Activated naive CD8-positive, alpha-beta T cell treated with anti-CD3 and anti-CD28 coated beads for 36 hours (primary cell): ENCODE results near the gene SDK1. TPM values are rescaled to one million over a fixed set of nuclear protein-coding genes. Genes with fewer than 3 reads are reported as not detected.

Source experiments
- DNase-seq: peaks from one replicate; pipeline ENCODE4 v3.0.0; 2021
- H3K27ac Mint-ChIP-seq: one replicate; pipeline ENCODE4 v1.8.0; 2022; ENCODE audit warnings: mild to moderate bottlenecking, moderate library complexity, mixed read lengths
- H3K27me3 Mint-ChIP-seq: one replicate; pipeline ENCODE4 v1.8.0; 2022; ENCODE audit warnings: mild to moderate bottlenecking, mixed read lengths
- H3K36me3 Mint-ChIP-seq: one replicate; pipeline ENCODE4 v1.8.0; 2021; ENCODE audit warnings: mild to moderate bottlenecking, mixed read lengths
- H3K4me1 Mint-ChIP-seq: one replicate; pipeline ENCODE4 v1.8.0; 2021; ENCODE audit warnings: mixed read lengths
- H3K4me3 Mint-ChIP-seq: one replicate; pipeline ENCODE4 v1.8.0; 2022; ENCODE audit warnings: mild to moderate bottlenecking, moderate library complexity, mixed read lengths
- H3K9me3 Mint-ChIP-seq: one replicate; pipeline ENCODE4 v1.8.0; 2022; ENCODE audit warnings: mixed read lengths
- total RNA-seq, 2 experiments: library from RNA; stranded (reverse); gene quantifications; one replicate each; pipeline ENCODE4 v1.2.3, GENCODE V29; 2021

SDK1 gene
- total RNA-seq, 2 experiments from 2014 or later: 0.49 to 0.54 TPM

DNA sequence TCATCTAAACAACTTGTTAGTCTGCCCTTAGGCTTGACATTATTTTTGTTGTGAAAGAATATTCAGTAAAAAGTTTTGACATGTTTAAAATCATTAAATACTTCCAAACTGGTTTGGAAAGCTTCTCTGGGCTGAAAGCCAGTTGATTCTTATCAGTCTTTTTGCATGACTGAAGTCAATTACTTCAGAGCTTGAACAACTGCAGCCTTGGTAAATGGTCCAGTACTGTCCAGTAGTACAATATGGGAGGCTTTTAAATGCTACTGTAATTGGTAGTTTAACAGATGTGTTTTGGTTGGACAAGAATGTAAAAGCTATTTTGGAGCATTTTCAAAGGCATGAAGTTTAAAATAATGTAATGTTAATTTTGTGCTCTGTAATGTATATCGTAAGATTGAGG, 103.4 kb downstream of the SDK1 start:
- Mint-ChIP-seq H3K4me3 (no peak overlapping the region), H3K9me3 (no peaks in the 10 kb centered on the region), H3K4me1 (peaks cover 9% of the 10 kb centered on the region), H3K36me3 (no peaks in the 10 kb centered on the region), H3K27ac (no peak overlapping the region), H3K27me3 (peaks cover 9% of the 10 kb centered on the region)
- DNase-seq: no peak

DNA sequence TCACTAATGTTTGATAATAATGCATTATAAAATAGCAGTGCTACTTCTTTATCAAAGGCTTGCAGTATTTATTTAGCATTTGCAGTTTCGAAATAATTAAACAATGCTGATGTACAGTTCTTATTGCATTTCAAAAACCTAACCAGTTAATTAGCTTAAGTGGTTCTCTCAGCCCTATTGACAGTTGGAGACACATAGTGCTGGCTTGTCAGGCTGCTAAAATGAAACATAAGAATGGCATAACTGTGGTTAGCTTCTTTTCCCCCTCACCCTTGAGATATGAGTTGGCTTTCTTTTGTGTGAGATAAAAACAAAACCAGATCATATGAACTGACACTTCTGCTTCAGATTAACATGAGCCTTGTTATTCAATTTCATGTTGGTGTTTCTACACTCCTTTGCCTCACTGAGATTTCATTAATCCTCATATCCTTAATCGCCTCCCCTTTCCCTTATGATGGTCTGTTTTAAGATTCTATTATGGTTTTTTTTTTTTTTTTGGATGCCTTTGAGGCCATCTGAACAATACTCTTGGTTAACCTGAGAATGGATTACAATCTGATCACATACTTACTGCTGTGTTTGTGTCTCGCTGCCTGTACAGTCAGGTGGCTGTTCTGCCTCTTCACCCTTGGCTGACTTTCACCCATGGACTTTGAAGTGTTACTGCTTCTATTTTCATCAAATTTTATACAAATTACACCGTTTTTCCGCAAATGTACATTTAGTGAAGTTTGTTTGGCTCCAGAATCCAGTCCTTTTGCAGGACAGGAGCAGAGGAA, 108.0 kb downstream of the SDK1 start:
- no peak for DNase-seq
- Mint-ChIP-seq H3K9me3 (no peaks in the 10 kb centered on the region), H3K4me1 (peaks cover 12% of the 10 kb centered on the region), H3K36me3 (no peaks in the 10 kb centered on the region), H3K27ac (no peak overlapping the region), H3K27me3 (peaks cover 9% of the 10 kb centered on the region), H3K4me3 (no peak overlapping the region)

DNA sequence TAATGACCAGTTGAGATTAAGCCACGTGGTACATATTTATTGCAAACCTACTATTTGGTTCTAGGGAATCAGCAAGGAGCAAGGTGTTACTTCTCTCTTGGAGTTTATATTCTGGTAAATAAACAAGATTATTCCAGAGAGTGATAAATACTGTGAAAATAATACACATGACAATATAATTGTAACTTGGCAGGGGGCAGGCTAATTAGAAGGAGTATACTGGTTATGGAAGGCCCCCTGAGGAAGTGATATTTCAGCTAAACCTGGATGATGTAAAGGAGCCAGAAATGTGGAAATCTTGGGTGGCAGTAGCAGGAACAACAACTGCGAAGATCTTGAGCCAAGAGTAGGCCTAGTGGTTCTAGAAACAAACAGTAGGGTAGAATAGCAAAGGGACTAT, 111.8 kb downstream of the SDK1 start:
- no peaks in the 10 kb centered on the region for H3K9me3 Mint-ChIP-seq
- no peak for DNase-seq
- H3K4me3 Mint-ChIP-seq: no peak overlapping the region
- peaks cover 12% of the 10 kb centered on the region for H3K4me1 Mint-ChIP-seq
- H3K36me3 Mint-ChIP-seq: no peaks in the 10 kb centered on the region
- H3K27ac Mint-ChIP-seq: no peak overlapping the region
- no peaks in the 10 kb centered on the region for H3K27me3 Mint-ChIP-seq

DNA sequence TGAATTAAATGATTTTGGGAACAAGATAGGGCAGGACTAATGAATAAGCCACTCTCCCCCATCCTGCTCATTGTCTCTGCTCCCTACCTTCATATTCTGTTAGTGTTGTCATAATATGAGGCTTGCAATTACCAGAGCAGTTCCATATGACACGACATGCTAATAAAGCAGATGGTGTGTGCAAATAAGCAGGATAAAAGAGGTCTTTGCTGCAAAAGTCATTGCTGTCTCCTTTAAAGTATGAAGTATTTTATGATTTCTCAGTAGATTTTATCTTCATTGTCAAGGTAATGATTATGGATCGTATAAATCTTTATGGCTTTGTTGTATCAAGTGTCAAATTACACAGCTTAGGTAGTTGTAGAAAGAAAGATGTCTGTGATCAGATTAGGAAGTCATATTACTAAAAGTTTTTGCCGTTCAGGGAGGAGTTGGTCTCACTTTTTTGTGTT, 114.8 kb downstream of the SDK1 start:
- no peaks in the 10 kb centered on the region for H3K4me1 Mint-ChIP-seq
- no peak overlapping the region for H3K27ac Mint-ChIP-seq
- no peak for DNase-seq
- no peaks in the 10 kb centered on the region for H3K27me3 Mint-ChIP-seq
- H3K9me3 Mint-ChIP-seq: no peaks in the 10 kb centered on the region
- no peak overlapping the region for H3K4me3 Mint-ChIP-seq
- H3K36me3 Mint-ChIP-seq: no peaks in the 10 kb centered on the region

DNA sequence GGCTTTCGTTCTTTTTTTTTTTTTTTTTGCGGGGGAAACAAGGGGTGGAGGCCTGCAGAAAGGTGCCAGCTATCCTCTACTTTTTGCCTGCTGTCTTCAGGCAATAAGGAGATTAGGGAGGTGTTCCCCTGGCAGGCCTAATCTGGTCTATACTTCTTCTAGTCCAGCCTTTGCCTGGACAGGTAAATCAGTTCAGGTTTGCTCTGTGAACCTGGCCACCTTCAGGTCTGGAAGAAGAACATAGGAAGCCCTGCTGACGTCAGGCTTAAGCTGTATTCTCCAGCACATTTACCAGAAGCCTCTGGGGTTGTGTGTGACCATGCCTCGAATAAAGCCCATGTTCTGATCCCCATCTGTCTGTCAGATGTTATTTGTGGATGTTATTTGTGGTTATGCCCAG, 115.4 kb downstream of the SDK1 start:
- no peak overlapping the region for H3K4me3 Mint-ChIP-seq
- no peak overlapping the region for H3K27ac Mint-ChIP-seq
- no peaks in the 10 kb centered on the region for H3K27me3 Mint-ChIP-seq
- peaks cover under 1% of the 10 kb centered on the region for H3K9me3 Mint-ChIP-seq
- no peaks in the 10 kb centered on the region for H3K4me1 Mint-ChIP-seq
- DNase-seq: no peak
- H3K36me3 Mint-ChIP-seq: no peaks in the 10 kb centered on the region

DNA sequence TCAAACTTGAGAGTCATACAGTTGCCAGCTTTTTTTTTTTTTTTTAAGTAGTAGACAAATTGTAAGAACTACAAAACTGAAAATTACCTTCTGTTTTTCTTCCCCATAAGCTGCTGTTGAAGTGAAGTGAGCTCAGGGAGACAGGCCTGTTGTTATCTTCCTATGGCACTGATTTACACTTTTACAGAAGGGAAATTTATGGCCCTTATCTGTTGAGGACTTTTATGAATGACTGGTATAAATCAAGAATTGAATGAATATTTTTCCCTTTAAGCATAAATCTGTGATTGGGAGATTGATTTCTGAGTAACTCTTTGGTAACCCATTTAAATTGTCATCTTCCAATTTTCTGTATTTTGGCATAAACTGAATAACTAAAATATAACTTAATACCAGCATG, 124.0 kb downstream of the SDK1 start:
- Mint-ChIP-seq H3K9me3 (peaks cover 10% of the 10 kb centered on the region), H3K4me1 (no peaks in the 10 kb centered on the region), H3K27ac (no peak overlapping the region), H3K4me3 (no peak overlapping the region), H3K36me3 (peaks cover 5% of the 10 kb centered on the region), H3K27me3 (no peaks in the 10 kb centered on the region)
- no peak for DNase-seq

DNA sequence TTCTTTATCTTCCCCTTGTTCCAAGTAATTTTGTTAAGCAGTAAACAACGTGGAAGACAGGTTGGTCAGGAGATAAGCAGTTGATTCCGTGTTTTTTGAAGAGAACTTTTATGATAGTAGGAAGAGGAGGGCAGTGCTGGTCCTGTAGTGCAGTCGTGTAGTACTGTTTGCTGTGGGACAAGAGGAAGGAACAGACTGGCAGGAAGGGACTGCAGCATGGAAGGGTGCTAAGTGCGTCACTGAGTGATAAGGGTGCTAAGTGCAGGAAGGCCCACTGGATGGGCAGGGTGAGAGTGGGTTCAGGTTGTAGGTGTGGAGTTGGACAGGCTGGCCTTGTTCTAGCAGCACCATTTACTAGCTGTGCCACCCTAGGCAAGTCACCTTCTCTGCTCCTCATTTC, 125.0 kb downstream of the SDK1 start:
- H3K4me1 Mint-ChIP-seq: no peaks in the 10 kb centered on the region
- no peak for DNase-seq
- H3K27me3 Mint-ChIP-seq: no peaks in the 10 kb centered on the region
- peaks cover 10% of the 10 kb centered on the region for H3K9me3 Mint-ChIP-seq
- H3K4me3 Mint-ChIP-seq: no peak overlapping the region
- H3K36me3 Mint-ChIP-seq: peaks cover 5% of the 10 kb centered on the region
- no peak overlapping the region for H3K27ac Mint-ChIP-seq

DNA sequence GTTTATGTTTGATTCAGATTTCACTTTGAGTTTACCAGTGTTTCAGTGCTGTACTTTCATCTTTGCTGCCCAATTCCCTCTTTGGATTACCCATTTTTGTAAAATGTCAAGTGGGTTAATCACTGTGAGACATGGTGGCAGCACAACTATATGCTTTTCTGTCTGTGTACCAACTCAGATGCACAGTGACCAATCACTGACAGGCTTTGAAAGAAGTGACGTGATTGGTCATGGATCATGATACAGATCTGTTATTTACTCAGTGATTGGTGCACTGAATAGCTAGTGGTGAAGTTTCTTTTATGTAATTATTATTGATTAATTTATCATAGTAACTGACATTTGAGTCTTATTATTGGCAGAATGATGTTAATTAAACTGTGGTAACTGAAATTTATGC, 126.9 kb downstream of the SDK1 start:
- peaks cover 1% of the 10 kb centered on the region for H3K9me3 Mint-ChIP-seq
- H3K4me1 Mint-ChIP-seq: no peaks in the 10 kb centered on the region
- no peaks in the 10 kb centered on the region for H3K27me3 Mint-ChIP-seq
- DNase-seq: no peak
- no peaks in the 10 kb centered on the region for H3K36me3 Mint-ChIP-seq
- H3K4me3 Mint-ChIP-seq: no peak overlapping the region
- H3K27ac Mint-ChIP-seq: no peak overlapping the region

DNA sequence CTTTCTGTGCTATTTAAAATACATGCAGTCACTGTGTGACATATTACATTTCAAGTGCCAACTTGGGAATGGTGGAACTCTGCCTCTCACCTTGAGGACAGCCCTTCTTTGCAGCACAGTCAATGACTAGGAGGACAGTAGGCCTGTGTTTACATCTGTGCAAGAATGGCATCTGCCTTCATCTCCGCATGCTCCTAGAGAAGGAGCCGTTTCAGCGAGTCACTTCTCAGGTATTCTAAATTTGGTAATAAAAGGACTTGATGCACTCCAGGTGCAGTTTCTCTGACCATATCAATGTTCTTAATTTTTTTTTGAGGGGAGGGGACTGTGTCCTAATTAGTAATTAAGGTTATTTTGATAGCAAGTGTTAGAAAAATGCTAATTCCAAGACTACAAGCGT, 128.9 kb downstream of the SDK1 start:
- Mint-ChIP-seq H3K27ac (no peak overlapping the region), H3K36me3 (no peaks in the 10 kb centered on the region), H3K4me1 (no peaks in the 10 kb centered on the region), H3K27me3 (no peaks in the 10 kb centered on the region), H3K9me3 (no peaks in the 10 kb centered on the region), H3K4me3 (no peak overlapping the region)
- no peak for DNase-seq

DNA sequence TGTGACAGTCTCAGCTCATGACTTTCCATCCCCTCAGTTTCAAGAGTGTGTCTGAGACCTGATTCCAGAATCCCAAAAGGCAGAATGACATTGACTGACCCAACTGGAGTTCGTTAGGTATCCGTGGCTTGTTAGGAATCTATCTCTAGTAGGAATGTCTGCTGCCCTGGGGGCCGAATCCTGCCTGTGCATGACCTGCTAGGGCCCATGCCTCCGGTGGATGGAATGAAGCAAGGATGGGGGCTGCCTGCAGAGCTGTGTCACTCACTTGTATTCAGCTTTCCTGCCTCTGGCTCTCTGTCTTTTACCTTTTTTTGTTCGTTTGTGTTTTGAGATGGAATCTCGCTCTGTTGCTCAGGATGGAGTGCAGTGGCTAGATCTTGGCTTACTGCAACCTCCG, 129.5 kb downstream of the SDK1 start:
- Mint-ChIP-seq H3K27me3 (no peaks in the 10 kb centered on the region), H3K4me3 (no peak overlapping the region), H3K4me1 (no peaks in the 10 kb centered on the region), H3K27ac (no peak overlapping the region), H3K36me3 (no peaks in the 10 kb centered on the region), H3K9me3 (no peaks in the 10 kb centered on the region)
- DNase-seq: no peak

DNA sequence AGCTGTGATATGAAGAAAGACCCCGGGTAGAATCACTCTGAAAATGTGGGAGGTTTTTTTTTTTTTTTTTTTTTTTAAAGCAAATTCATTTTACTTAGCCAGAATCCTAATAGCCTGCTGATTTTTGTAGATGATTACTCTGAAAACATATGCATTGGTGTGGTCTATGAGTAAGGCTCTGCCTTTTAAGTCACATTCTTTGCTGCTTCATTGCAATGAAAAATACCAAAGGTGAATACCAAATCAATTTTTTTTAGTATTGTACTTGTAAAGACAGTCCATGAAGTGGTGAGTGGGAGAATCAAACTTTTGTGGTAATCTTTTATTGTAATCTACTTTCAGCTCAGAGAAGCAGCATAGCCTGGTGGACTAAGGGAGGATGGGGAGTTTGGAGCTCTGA, 130.3 kb downstream of the SDK1 start:
- DNase-seq: no peak
- no peak overlapping the region for H3K27ac Mint-ChIP-seq
- H3K36me3 Mint-ChIP-seq: no peaks in the 10 kb centered on the region
- no peaks in the 10 kb centered on the region for H3K27me3 Mint-ChIP-seq
- H3K4me3 Mint-ChIP-seq: no peak overlapping the region
- H3K4me1 Mint-ChIP-seq: no peaks in the 10 kb centered on the region
- H3K9me3 Mint-ChIP-seq: no peaks in the 10 kb centered on the region

DNA sequence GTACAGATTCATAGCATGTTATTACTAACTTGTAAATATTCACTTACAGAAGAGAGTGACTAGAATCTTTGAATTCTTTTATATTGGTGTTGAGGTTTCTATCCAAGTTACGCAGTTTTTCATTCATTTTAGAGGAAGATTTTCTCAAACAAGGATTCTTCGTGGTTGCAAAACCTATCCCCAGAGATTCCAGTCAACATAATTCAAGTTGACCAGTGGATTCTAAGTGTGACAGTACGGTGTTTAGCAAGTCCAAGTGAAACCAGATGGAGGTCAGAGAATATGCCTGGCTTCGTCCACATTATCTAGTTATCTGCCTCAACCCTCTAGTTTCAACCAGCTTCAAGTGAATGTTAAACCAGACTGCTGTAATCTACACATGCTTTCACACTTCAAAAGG, 131.9 kb downstream of the SDK1 start:
- no peaks in the 10 kb centered on the region for H3K27me3 Mint-ChIP-seq
- no peak overlapping the region for H3K27ac Mint-ChIP-seq
- H3K36me3 Mint-ChIP-seq: no peaks in the 10 kb centered on the region
- no peaks in the 10 kb centered on the region for H3K9me3 Mint-ChIP-seq
- DNase-seq: no peak
- H3K4me1 Mint-ChIP-seq: no peaks in the 10 kb centered on the region
- no peak overlapping the region for H3K4me3 Mint-ChIP-seq

DNA sequence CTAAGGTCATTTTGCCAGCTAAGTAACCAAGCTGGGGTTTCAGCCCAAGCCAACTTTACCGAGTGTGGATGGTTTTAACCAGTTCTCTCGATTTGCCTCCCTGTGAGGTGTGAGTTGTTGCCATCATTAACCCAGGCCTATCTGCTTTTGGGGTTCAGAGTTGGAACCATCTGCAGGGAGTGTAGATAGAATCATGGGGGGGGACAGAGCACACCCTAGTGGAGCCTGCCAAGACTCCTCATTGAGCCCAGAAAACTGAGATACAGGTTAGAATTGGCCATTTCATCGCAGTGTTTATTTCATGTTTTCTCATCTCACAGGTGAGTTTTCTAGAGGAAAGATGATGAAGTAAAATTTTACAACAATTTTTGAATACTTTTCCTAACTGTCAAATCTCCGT, 133.6 kb downstream of the SDK1 start:
- H3K4me1 Mint-ChIP-seq: no peaks in the 10 kb centered on the region
- H3K36me3 Mint-ChIP-seq: no peaks in the 10 kb centered on the region
- DNase-seq: no peak
- no peaks in the 10 kb centered on the region for H3K9me3 Mint-ChIP-seq
- no peak overlapping the region for H3K27ac Mint-ChIP-seq
- no peak overlapping the region for H3K4me3 Mint-ChIP-seq
- H3K27me3 Mint-ChIP-seq: no peaks in the 10 kb centered on the region

DNA sequence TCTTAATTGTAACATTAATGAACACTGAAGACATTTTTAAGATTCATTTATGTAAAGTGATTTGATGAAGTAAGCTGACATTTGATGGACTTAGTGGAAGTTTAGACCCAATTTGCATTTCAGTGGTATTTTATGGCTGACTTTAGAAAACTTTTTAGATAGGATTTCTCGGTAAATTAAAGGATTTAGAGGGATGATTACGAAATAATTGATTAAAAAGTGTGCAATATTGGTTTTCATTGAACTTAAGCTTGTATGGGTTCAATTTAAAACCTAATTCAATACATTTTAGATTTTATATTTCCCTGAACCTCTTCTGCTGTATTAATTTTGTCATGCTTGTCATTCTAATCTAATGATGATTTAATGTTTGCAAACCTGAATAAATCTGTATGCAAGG, 135.1 kb downstream of the SDK1 start:
- Mint-ChIP-seq H3K36me3 (no peaks in the 10 kb centered on the region), H3K27ac (no peak overlapping the region), H3K4me1 (no peaks in the 10 kb centered on the region), H3K9me3 (no peaks in the 10 kb centered on the region), H3K4me3 (no peak overlapping the region), H3K27me3 (no peaks in the 10 kb centered on the region)
- no peak for DNase-seq

DNA sequence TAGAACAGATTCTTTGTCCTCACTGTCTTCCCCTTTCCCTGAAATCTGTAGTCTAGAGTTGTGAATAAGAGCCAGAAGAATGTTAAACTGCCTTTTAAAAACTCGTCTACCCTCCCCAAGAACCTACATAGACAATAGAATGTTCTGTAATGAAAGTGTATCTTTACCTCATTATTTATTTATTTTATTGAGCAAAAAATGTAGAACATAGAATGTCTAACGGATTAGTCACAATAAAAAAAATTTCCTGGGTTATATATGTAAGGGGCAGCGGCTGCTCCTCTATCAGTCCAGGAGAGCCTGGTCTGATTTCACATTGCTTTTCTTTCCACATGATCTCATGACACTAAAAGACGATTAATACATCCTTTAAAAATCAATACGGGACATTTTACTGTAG, 135.7 kb downstream of the SDK1 start:
- Mint-ChIP-seq H3K36me3 (no peaks in the 10 kb centered on the region), H3K27ac (no peak overlapping the region), H3K27me3 (no peaks in the 10 kb centered on the region), H3K9me3 (no peaks in the 10 kb centered on the region), H3K4me3 (no peak overlapping the region), H3K4me1 (no peaks in the 10 kb centered on the region)
- DNase-seq: no peak

DNA sequence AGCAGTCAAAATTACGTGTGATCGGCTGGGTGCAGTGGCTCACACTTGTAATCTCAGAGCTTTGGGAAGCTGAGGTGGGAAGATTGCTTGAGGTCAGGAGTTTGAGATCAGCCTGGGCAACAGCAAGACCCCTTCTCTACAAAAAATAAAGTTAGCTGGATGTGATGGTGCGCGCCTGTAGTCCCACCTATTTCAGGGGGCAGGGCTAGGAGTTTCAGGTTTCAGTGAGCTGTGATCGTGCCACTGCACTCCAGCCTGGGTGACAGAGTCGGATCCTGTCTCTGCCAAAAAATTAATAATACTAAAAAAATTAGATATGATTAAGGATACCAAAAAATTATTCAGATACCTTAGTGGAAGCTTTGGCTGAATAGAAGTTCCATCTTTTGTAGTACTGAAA, 136.4 kb downstream of the SDK1 start:
- H3K36me3 Mint-ChIP-seq: no peaks in the 10 kb centered on the region
- no peaks in the 10 kb centered on the region for H3K4me1 Mint-ChIP-seq
- H3K9me3 Mint-ChIP-seq: no peaks in the 10 kb centered on the region
- no peaks in the 10 kb centered on the region for H3K27me3 Mint-ChIP-seq
- H3K27ac Mint-ChIP-seq: no peak overlapping the region
- DNase-seq: no peak
- no peak overlapping the region for H3K4me3 Mint-ChIP-seq
